ENCODE results near the gene FBXO7. TPM values are rescaled to one million over a fixed set of nuclear protein-coding genes. Genes with fewer than 3 reads are reported as not detected.

Gene FBXO7
- total and polyA plus RNA-seq, 9 of the 15 experiments (the other 6 are each of a cell fraction or from before 2014, with no cell fraction given), result 34.0 to 162 (median 85.2) TPM

DNA sequence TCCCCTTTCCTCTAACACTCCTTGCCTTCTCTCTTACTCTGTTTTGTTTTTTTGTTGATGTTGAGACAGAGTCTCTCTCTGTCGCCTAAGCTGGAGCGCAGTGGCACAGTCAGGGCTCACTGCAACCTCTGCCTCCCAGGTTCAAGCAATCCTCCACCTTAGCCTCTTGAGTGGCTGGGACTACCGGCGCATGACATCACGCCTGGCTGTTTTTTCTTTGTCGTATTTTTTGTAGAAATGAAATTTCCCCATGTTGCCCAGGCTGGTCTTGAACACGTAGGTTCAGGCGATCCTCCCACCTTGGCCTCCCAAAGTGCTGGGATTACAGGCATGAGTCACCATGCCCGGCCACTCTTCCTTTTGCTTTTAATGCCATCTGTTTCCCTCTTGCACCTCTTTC lies 72.3 kb downstream of the FBXO7 start:
- H3K4me2 ChIP-seq (ENCODE audit: insufficient read depth, low read length), result no peak overlapping the region
- H2AFZ ChIP-seq (ENCODE audit: low read depth, low read length), result no peak overlapping the region
- CTCF ChIA-PET (ENCODE audit: low intra/inter-chr PET ratio), result no interaction called here
- no peak overlapping the region for H3K9ac ChIP-seq (ENCODE audit: insufficient read depth in 1 of 2, low read depth in 2 of 2, low read length in 2 of 2)
- no peaks in the 10 kb centered on the region for H3K9me3 ChIP-seq (replicated peaks; ENCODE audit: control insufficient read depth, insufficient read depth, low read depth, low read length)
- H3K27ac ChIP-seq (ENCODE audit: extremely low read depth, low read depth, low read length), result no peak overlapping the region
- peaks cover 10 to 13% of the 10 kb centered on the region in 2 experiments for H3K4me1 ChIP-seq (replicated peaks in 1 of 2; ENCODE audit: control insufficient read depth in 2 of 2, insufficient read depth in 2 of 2, low read length in 2 of 2)
- no peak overlapping the region for H3K4me3 ChIP-seq
- POLR2A ChIA-PET, result no interaction called here
- TF ChIP-seq ZNF347 (CRISPR knock-in tag; IDR thresholded peaks at IDR 0.05; ENCODE audit: low read depth) (no peak), KLF16 (IDR thresholded peaks at IDR 0.05) (no peak), SRF (CRISPR knock-in tag; IDR thresholded peaks at IDR 0.05) (no peak), SP2 (IDR thresholded peaks at IDR 0.05; ENCODE audit: extremely low read depth, low read depth, low read length, poor library complexity, severe bottlenecking) (no peak), NCOR1 (IDR thresholded peaks at IDR 0.05) (no peak), ELF4 (CRISPR knock-in tag; IDR thresholded peaks at IDR 0.05) (no peak)
- TF ChIP-seq, protein P1, sequence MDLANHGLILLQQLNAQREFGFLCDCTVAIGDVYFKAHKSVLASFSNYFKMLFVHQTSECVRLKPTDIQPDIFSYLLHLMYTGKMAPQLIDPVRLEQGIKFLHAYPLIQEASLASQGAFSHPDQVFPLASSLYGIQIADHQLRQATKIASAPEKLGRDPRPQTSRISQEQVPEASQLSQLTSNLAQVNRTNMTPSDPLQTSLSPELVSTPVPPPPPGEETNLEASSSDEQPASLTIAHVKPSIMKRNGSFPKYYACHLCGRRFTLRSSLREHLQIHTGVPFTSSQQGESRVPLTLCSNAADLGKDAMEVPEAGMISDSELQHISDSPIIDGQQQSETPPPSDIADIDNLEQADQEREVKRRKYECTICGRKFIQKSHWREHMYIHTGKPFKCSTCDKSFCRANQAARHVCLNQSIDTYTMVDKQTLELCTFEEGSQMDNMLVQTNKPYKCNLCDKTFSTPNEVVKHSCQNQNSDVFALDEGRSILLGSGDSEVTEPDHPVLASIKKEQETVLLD (IDR thresholded peaks at IDR 0.05), result no peak
- TF ChIP-seq, protein P2, sequence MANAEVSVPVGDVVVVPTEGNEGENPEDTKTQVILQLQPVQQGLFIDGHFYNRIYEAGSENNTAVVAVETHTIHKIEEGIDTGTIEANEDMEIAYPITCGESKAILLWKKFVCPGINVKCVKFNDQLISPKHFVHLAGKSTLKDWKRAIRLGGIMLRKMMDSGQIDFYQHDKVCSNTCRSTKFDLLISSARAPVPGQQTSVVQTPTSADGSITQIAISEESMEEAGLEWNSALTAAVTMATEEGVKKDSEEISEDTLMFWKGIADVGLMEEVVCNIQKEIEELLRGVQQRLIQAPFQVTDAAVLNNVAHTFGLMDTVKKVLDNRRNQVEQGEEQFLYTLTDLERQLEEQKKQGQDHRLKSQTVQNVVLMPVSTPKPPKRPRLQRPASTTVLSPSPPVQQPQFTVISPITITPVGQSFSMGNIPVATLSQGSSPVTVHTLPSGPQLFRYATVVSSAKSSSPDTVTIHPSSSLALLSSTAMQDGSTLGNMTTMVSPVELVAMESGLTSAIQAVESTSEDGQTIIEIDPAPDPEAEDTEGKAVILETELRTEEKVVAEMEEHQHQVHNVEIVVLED (CRISPR knock-in tag; IDR thresholded peaks at IDR 0.05), result no peak
- in situ Hi-C loops (cut with MboI) (loop anchor here (25.0 kb wide), 1 partner anchor 665 kb away; no protein-coding TSS in a partner anchor), intact Hi-C loops (cut with micrococcal nuclease) (loop anchor here (10.0 kb wide), 1 partner anchor 78 kb away; no protein-coding TSS in a partner anchor)
- DNase-seq (ENCODE audit: extremely low read depth in 1 of 4, low spot score in 3 of 4) (no peak), FAIRE-seq (no peak), ATAC-seq (no peak)
- no peaks in the 10 kb centered on the region; a peak in 1 of 5 replicates for H3K27me3 ChIP-seq (ENCODE audit: control insufficient read depth in 2 of 2, insufficient read depth in 2 of 2, low read length in 2 of 2)
- H4K20me1 ChIP-seq (replicated peaks; ENCODE audit: control insufficient read depth, insufficient read depth, low read length), result no peaks in the 10 kb centered on the region
- 39% methylated on average over 6 of the region's 9 CpGs for WGBS (ENCODE audit: insufficient coverage, low coverage, missing lambda C conversion rate)
- BruUV-seq (replicated peaks), result no TSS peak
- H3K79me2 ChIP-seq (ENCODE audit: control insufficient read depth, insufficient read depth, low read length), result no peaks in the 10 kb centered on the region
- H3K9me1 ChIP-seq (ENCODE audit: control insufficient read depth, insufficient read depth, low read length), result no peaks in the 10 kb centered on the region
- no peaks in the 10 kb centered on the region for H3K36me3 ChIP-seq (ENCODE audit: control insufficient read depth, insufficient read depth, low read length)
